Activated CD4-positive, alpha-beta T cell treated with anti-CD3 and anti-CD28 coated beads for 36 hours (primary cell): Measurements from ENCODE around the gene MBNL2. TPM values are rescaled to one million over a fixed set of nuclear protein-coding genes. Genes with fewer than 3 reads are reported as not detected.
"Not testable (repeated sequence)": the region's sequence is repeated elsewhere in the genome, so short reads cannot be mapped to it uniquely, and the experiment has no call there.

Source experiments
- ATAC-seq: fragments of 200-7000 bp; cut with Tn5 transposase; one replicate; pipeline ENCODE4 v1.10.0; 2021; ENCODE audit warnings: mild to moderate bottlenecking, moderate library complexity
- CTCF ChIA-PET: fragments of 350-600 bp; sonication (Branson Sonifier 250); formaldehyde crosslinking; loops from one replicate; lab custom pipeline; 2021; ENCODE audit warnings: antibody characterized with exemption; lab: Charles Lee
- POLR2A ChIA-PET: fragments of 350-600 bp; sonication (Branson Sonifier 250); formaldehyde crosslinking; loops from one replicate; lab custom pipeline; 2021; ENCODE audit warnings: antibody characterized with exemption, inconsistent platforms; lab: Charles Lee
- DNase-seq: peaks from one replicate; pipeline ENCODE4 v3.0.0-alpha.2; 2020
- H3K27ac Mint-ChIP-seq: one replicate; pipeline ENCODE4 v1.8.0; 2021; ENCODE audit warnings: mixed read lengths
- H3K27me3 Mint-ChIP-seq: one replicate; pipeline ENCODE4 v1.8.0; 2021; ENCODE audit warnings: mixed read lengths
- H3K36me3 Mint-ChIP-seq: one replicate; pipeline ENCODE4 v1.8.0; 2021; ENCODE audit warnings: low read depth, mixed read lengths
- H3K4me1 Mint-ChIP-seq: one replicate; pipeline ENCODE4 v1.8.0; 2021; ENCODE audit warnings: mixed read lengths
- H3K4me3 Mint-ChIP-seq: one replicate; pipeline ENCODE4 v1.8.0; 2021; ENCODE audit warnings: mild to moderate bottlenecking, moderate library complexity, mixed read lengths
- H3K9me3 Mint-ChIP-seq: one replicate; pipeline ENCODE4 v1.8.0; 2021; ENCODE audit warnings: low read depth, mixed read lengths
- intact Hi-C, 2 experiments: fragments of 100-400 bp; cut with DNase I in 1 of 2; cut with micrococcal nuclease in 1 of 2; formaldehyde crosslinking; loops; one replicate each; pipeline versions ENCODE4 v1.14.2 to v1.15.1; 2022 to 2024; cut with DNase I, micrococcal nuclease
- total RNA-seq, 2 experiments: library from RNA; stranded (reverse); gene quantifications; one replicate each; pipeline ENCODE4 v1.2.3, GENCODE V29; 2021

Gene MBNL2
- total RNA-seq, 2 experiments from 2014 or later, result 16.7 to 24.5 TPM

- DNase-seq, result no peak
- CTCF ChIA-PET, result interaction anchor here (5.2 to 5.5 kb wide), 2 partner anchors 17 to 231 kb away, joined by 25 to 77 read pairs; no protein-coding TSS in a partner anchor
- no peak for ATAC-seq
- intact Hi-C loops, result loop anchor here (5.0 kb wide), 3 partner anchors 84 to 214 kb away; partner anchors contain the start of gene MBNL2 (in 1 of the 2)
- Mint-ChIP-seq H3K4me1 (peaks cover 8% of the 10 kb centered on the region), H3K36me3 (peaks cover 7% of the 10 kb centered on the region), H3K27ac (no peak overlapping the region), H3K9me3 (no peaks in the 10 kb centered on the region), H3K4me3 (no peak overlapping the region), H3K27me3 (no peaks in the 10 kb centered on the region)
- POLR2A ChIA-PET, result no interaction called here
Observed at GRCh38 chr13:97341135-97341534, 119.0 kb downstream of the MBNL2 start.

DNA sequence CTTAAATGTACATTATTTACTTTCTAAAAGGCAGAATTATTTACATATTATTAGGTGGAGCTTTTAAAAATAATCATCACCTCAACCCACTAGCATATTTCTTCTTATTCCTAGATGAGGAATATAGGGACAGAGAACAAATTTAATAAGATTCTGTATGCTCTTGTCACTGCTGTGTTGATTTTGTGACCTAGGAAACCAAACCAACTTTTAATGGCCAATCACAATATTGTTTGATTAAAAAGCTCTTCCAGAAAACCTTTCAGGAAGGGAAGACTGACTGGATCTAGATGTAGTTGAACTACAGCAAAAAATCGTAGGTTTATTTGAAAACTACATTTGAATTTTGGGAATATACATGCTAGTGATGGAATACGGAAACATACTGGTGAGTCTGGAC is 120.0 kb downstream of the MBNL2 start:
- Mint-ChIP-seq H3K27ac (no peak overlapping the region), H3K4me1 (peaks cover 8% of the 10 kb centered on the region), H3K9me3 (no peaks in the 10 kb centered on the region), H3K27me3 (no peaks in the 10 kb centered on the region), H3K36me3 (peaks cover 9% of the 10 kb centered on the region), H3K4me3 (no peak overlapping the region)
- DNase-seq (no peak), ATAC-seq (no peak)
- CTCF ChIA-PET, result interaction anchor here (1.1 to 5.5 kb wide), 6 partner anchors 16 to 324 kb away, joined by 3 to 77 read pairs (median 6); no protein-coding TSS in a partner anchor
- intact Hi-C loops, result loop anchor here (5.0 kb wide), 3 partner anchors 85 to 215 kb away; partner anchors contain the start of gene MBNL2 (in 1 of the 2)
- POLR2A ChIA-PET, result no interaction called here

DNA sequence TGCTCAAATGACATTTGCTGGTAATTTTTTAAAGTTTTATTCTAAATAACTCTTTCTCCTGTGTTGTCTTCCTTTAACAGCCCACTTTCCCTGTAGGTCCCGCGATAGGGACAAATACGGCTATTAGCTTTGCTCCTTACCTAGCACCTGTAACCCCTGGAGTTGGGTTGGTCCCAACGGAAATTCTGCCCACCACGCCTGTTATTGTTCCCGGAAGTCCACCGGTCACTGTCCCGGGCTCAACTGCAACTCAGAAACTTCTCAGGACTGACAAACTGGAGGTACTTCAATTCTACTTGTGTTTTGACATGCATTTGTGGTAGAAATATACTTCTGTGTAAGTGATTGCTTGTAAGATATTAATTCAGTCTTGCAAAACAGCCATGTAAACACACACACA is 120.8 kb downstream of the MBNL2 start:
- ChIA-PET POLR2A (no interaction called here), CTCF (interaction anchor here (1.1 to 5.5 kb wide), 6 partner anchors 15 to 324 kb away, joined by 3 to 77 read pairs (median 6); no protein-coding TSS in a partner anchor)
- peaks cover 8% of the 10 kb centered on the region for H3K4me1 Mint-ChIP-seq
- ATAC-seq (no peak), DNase-seq (no peak)
- no peak overlapping the region for H3K27ac Mint-ChIP-seq
- intact Hi-C loops, result loop anchor here (5.0 kb wide), 3 partner anchors 86 to 216 kb away; partner anchors contain the start of gene MBNL2 (in 1 of the 2)
- H3K27me3 Mint-ChIP-seq, result no peaks in the 10 kb centered on the region
- H3K9me3 Mint-ChIP-seq, result no peaks in the 10 kb centered on the region
- H3K4me3 Mint-ChIP-seq, result no peak overlapping the region
- peaks cover 9% of the 10 kb centered on the region for H3K36me3 Mint-ChIP-seq

GRCh38 chr13:97344265-97345175 is 122.4 kb downstream of the MBNL2 start:
- H3K4me3 Mint-ChIP-seq, result no peak overlapping the region
- H3K27ac Mint-ChIP-seq, result no peak overlapping the region
- intact Hi-C loops, result loop anchor here (1.0 to 5.0 kb wide), 5 partner anchors 87 to 234 kb away; partner anchors contain the start of gene MBNL2 (in 1 of the 2)
- peaks cover 13% of the 10 kb centered on the region for H3K36me3 Mint-ChIP-seq
- CTCF ChIA-PET, result interaction anchor here (0.9 to 5.5 kb wide), 11 partner anchors 14 to 241 kb away, joined by 3 to 77 read pairs (median 4); partner anchors contain the start of gene MBNL2
- ATAC-seq, result peak; percentile 80
- POLR2A ChIA-PET, result no interaction called here
- peaks cover 8% of the 10 kb centered on the region for H3K4me1 Mint-ChIP-seq
- no peaks in the 10 kb centered on the region for H3K9me3 Mint-ChIP-seq
- no peaks in the 10 kb centered on the region for H3K27me3 Mint-ChIP-seq
- DNase-seq, result peak; percentile 73

DNA sequence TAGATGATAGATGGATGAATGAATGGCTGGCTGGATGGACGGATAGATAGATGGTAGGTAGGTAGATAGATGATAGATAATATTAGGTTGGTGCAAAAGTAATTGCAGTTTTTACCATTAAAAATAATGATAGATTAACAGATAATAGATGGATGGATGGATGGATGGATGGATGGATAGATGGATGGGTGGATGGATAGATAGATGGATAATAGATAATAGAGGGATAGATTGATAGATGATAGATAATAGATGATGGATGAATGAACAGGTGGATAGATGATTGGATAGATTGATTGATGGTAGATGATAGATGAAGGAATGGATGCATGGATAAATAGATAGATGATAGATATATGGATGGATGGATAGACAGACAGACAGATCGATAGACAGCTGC is 124.0 kb downstream of the MBNL2 start:
- Mint-ChIP-seq H3K36me3 (peaks cover 20% of the 10 kb centered on the region), H3K4me1 (no peaks in the 10 kb centered on the region), H3K9me3 (no peaks in the 10 kb centered on the region), H3K27ac (no peak overlapping the region), H3K27me3 (no peaks in the 10 kb centered on the region), H3K4me3 (no peak overlapping the region)
- ChIA-PET CTCF (interaction anchor here (5.2 to 5.5 kb wide), 2 partner anchors 12 to 236 kb away, joined by 25 to 77 read pairs; no protein-coding TSS in a partner anchor), POLR2A (no interaction called here)
- no peak for DNase-seq
- no peak for ATAC-seq
- intact Hi-C loops, result no loop called here

GRCh38 chr13:97346561-97347254 is 124.6 kb downstream of the MBNL2 start:
- no peak for ATAC-seq
- Mint-ChIP-seq H3K4me3 (no peak overlapping the region), H3K27ac (no peak overlapping the region), H3K4me1 (no peaks in the 10 kb centered on the region), H3K36me3 (peaks cover 20% of the 10 kb centered on the region), H3K27me3 (no peaks in the 10 kb centered on the region), H3K9me3 (no peaks in the 10 kb centered on the region)
- intact Hi-C loops, result no loop called here
- no peak for DNase-seq
- CTCF ChIA-PET, result interaction anchor here (0.8 kb wide), 1 partner anchor 237 kb away, joined by 3 read pairs; no protein-coding TSS in a partner anchor
- POLR2A ChIA-PET, result no interaction called here

DNA sequence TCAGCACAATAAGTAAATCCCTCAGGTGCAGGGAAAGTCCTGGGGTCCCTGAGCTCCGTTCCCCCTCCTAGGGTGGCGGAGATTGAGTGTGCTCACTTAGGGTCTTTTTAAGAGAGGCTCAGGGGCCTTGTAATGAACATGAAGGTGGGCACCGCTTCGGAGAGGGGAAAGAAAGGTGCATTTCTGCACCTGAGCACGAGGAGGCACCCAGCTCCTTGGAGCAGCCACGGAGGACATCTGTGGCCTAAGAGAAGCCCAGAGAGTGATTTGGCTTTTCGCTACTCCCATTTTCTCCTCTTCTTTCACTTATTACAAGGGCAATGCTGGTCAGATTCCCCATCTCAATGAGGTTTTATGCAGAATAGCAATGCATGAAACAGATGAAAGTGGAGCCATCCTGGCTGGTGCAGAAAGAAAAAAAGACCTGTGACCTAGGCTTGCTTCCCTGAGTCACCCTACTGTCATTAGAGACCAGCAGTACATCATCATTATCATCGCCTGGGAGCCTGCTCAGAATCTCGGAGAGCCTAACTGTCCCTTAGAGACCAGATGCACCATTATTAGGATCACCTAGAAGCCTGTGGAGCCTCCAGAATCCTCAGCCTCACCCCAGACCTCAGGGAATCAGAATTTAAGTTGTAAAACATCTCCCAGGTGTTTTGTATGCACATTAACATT is 125.3 kb downstream of the MBNL2 start:
- intact Hi-C loops, result no loop called here
- ChIA-PET POLR2A (no interaction called here), CTCF (interaction anchor here (0.6 to 0.9 kb wide), 3 partner anchors 185 to 692 kb away, joined by 3 read pairs; no protein-coding TSS in a partner anchor)
- no peaks in the 10 kb centered on the region for H3K4me1 Mint-ChIP-seq
- H3K27ac Mint-ChIP-seq, result no peak overlapping the region
- ATAC-seq, result no peak
- no peak for DNase-seq
- H3K27me3 Mint-ChIP-seq, result no peaks in the 10 kb centered on the region
- H3K9me3 Mint-ChIP-seq, result no peaks in the 10 kb centered on the region
- H3K36me3 Mint-ChIP-seq, result peaks cover 23% of the 10 kb centered on the region
- H3K4me3 Mint-ChIP-seq, result no peak overlapping the region

- H3K27me3 Mint-ChIP-seq, result no peaks in the 10 kb centered on the region
- no peak for ATAC-seq
- no peaks in the 10 kb centered on the region for H3K9me3 Mint-ChIP-seq
- no peaks in the 10 kb centered on the region for H3K4me1 Mint-ChIP-seq
- intact Hi-C loops, result no loop called here
- ChIA-PET CTCF (interaction anchor here (0.9 to 1.9 kb wide), 3 partner anchors 10 to 238 kb away, joined by 3 to 7 read pairs (median 6); no protein-coding TSS in a partner anchor), POLR2A (no interaction called here)
- H3K36me3 Mint-ChIP-seq, result peaks cover 21% of the 10 kb centered on the region
- no peak overlapping the region for H3K4me3 Mint-ChIP-seq
- DNase-seq, result no peak
- no peak overlapping the region for H3K27ac Mint-ChIP-seq
Observed at GRCh38 chr13:97348569-97349100, 126.5 kb downstream of the MBNL2 start.

DNA sequence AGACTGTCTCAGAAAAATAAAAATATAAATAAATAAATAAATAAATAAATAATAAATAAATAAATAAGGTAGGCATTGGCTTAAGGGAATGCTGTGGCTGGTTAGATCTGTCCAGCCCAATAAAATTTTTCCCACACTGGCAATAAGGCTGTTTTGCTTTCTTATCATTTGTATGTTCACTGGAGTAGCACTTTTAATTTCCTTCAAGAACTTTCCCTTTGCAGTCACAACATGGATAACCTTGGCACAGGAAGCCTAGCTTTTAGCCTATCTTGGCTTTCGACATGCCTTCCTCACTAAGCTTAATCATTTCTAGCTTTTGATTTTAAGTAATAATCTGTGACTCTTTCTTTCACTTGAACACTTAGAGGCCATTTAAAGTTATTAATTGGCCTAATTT is 129.9 kb downstream of the MBNL2 start:
- DNase-seq, H3K27me3 Mint-ChIP-seq, ATAC-seq, H3K4me1 Mint-ChIP-seq, H3K27ac Mint-ChIP-seq, POLR2A ChIA-PET, intact Hi-C loops, H3K9me3 Mint-ChIP-seq, H3K4me3 Mint-ChIP-seq: not testable (repeated sequence)
- H3K36me3 Mint-ChIP-seq, result peaks cover 14% of the 10 kb centered on the region
- CTCF ChIA-PET, result interaction anchor here (0.7 to 1.3 kb wide), 4 partner anchors 8 to 247 kb away, joined by 3 to 4 read pairs (median 4); no protein-coding TSS in a partner anchor

DNA sequence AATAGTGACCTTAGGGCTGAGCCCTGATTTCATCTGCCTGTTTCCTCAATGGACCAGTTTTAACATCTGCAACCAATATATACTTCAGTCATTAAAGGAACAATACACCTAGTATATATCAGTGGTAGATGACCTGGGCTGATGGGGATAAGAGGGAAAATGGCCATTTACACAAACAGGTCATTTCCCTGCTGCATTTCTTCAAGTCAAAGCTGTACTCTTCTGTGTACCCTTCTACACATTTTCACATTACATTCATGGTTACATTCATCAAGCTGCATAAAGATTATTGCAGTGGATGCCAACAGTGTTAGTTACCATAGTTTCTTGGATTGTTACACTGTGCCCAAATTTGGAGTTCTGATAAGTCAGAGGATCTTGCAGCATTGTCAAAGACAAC is 130.7 kb downstream of the MBNL2 start:
- H3K36me3 Mint-ChIP-seq, result peaks cover 14% of the 10 kb centered on the region
- H3K27me3 Mint-ChIP-seq, result no peaks in the 10 kb centered on the region
- intact Hi-C loops, result no loop called here
- no peak for DNase-seq
- H3K9me3 Mint-ChIP-seq, result no peaks in the 10 kb centered on the region
- no peak overlapping the region for H3K4me3 Mint-ChIP-seq
- no peak for ATAC-seq
- POLR2A ChIA-PET, result no interaction called here
- CTCF ChIA-PET, result interaction anchor here (10.6 kb wide), 1 partner anchor 242 kb away, joined by 152 read pairs; no protein-coding TSS in a partner anchor
- no peaks in the 10 kb centered on the region for H3K4me1 Mint-ChIP-seq
- H3K27ac Mint-ChIP-seq, result no peak overlapping the region
